ENCODE data around the gene CALML5.

GRCh38 chr10:5510281-5511072, 11.1 kb upstream of the CALML5 start:
- TF ChIP-seq CTCF (IDR thresholded peaks at IDR 0.05; ENCODE audit: borderline replicate concordance, extremely low read depth, low read length, poor library complexity, severe bottlenecking) (no peak), EZH2 (IDR thresholded peaks at IDR 0.05; ENCODE audit: borderline replicate concordance, low read depth, low read length, severe bottlenecking) (no peak)

All from DND-41 (cell line).